Lower leg skin (tissue), 3 donors: Measurements from ENCODE around the gene C2.

ENCODE experiments used
- CTCF ChIP-seq, 3 donors: fragments of 450-650 bp; IDR thresholded peaks; one replicate each; pipeline ENCODE4 v1.5.1; 2016; ENCODE audit warnings: antibody characterized with exemption in 3 of 3, mild to moderate bottlenecking in 3 of 3, moderate library complexity in 2 of 3
- POLR2A ChIP-seq, 2 donors: fragments of 450-650 bp; IDR thresholded peaks; one replicate each; pipeline ENCODE4 v1.6.1; 2016 to 2017; ENCODE audit warnings: antibody characterized with exemption in 2 of 2, mild to moderate bottlenecking in 1 of 2, moderate library complexity in 1 of 2

- no peak for TF ChIP-seq CTCF (IDR thresholded peaks at IDR 0.05)
- no peak for TF ChIP-seq POLR2A (IDR thresholded peaks at IDR 0.05)
These were observed 43.8 kb upstream of the C2 start for GRCh38 chr6:31883676-31884075.
